Gastrocnemius medialis (tissue), 4 donors: ENCODE results near the gene MKI67.

ENCODE experiments used
- POLR2A ChIP-seq, 2 donors: fragments of 450-650 bp; IDR thresholded peaks; one replicate each; pipeline ENCODE4 v1.6.1; 2017; ENCODE audit warnings: antibody characterized with exemption in 2 of 2, mild to moderate bottlenecking in 2 of 2, moderate library complexity in 2 of 2
- TF ChIP-seq, protein P1 (sequence below), 5 experiments: fragments of 450-650 bp in 3 of 5; fragments of 200-600 bp in 2 of 5; sonication (generic) in 2 of 5; IDR thresholded peaks in 4 of 5; conservative IDR thresholded peaks in 1 of 5; 1 replicate in 4 of 5; 2 replicates in 1 of 5; pipeline ENCODE4 v1.5.1; 2016 to 2019; ENCODE audit warnings: antibody characterized with exemption in 5 of 5, mild to moderate bottlenecking in 3 of 5, moderate library complexity in 3 of 5

DNA sequence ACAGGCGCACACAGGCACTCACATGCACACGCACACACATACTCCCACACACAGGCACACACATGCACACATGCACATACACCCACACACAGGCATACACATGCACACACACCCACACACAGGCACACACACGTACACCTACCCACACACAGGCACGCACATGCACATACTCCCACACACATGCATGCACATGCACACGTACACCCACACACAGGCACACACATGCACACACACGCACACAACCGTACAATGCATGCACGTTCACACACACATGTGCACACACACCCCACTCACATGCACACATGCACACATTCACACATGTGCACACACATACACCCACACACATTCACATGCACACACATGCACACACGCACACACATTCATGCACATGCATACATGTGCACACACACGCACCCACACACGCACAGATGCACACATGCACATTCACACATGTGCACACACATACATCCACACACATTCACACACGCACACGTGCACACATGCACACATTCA is 59.3 kb downstream of the MKI67 start:
- TF ChIP-seq, protein P1, sequence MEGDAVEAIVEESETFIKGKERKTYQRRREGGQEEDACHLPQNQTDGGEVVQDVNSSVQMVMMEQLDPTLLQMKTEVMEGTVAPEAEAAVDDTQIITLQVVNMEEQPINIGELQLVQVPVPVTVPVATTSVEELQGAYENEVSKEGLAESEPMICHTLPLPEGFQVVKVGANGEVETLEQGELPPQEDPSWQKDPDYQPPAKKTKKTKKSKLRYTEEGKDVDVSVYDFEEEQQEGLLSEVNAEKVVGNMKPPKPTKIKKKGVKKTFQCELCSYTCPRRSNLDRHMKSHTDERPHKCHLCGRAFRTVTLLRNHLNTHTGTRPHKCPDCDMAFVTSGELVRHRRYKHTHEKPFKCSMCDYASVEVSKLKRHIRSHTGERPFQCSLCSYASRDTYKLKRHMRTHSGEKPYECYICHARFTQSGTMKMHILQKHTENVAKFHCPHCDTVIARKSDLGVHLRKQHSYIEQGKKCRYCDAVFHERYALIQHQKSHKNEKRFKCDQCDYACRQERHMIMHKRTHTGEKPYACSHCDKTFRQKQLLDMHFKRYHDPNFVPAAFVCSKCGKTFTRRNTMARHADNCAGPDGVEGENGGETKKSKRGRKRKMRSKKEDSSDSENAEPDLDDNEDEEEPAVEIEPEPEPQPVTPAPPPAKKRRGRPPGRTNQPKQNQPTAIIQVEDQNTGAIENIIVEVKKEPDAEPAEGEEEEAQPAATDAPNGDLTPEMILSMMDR (IDR thresholded peaks at IDR 0.05 in 4 of 5, conservative IDR thresholded peaks at IDR 0.05 in 1 of 5): no peak
- TF ChIP-seq POLR2A (IDR thresholded peaks at IDR 0.05): no peak
